ENCODE measurements around the gene COL17A1. TPM values are rescaled to one million over a fixed set of nuclear protein-coding genes. Genes with fewer than 3 reads are reported as not detected.

COL17A1 gene
- total and polyA plus RNA-seq, 2 of the 13 experiments (the other 11 are each of a cell fraction or from before 2014, with no cell fraction given) = 0.03 TPM; not detected in 1

DNA sequence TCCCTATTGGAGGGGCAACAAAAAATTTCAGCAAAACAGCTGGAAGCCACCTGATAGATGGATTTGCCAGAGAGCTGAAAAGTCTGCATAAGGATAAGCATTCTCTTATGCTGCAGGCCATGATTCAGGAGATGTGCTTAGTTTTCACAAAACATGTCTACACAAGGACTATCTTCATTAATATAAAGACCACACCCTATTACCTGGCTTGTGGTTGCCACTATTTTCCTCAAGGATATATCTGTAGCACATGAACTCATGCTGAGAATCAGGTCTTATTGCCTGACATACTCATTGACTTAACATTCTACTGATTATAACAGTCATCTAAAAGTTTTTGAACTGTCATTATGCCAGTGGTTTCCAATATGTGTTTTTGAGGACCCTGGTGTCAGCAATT lies 7.1 kb upstream of the COL17A1 start:
- Histone ChIP-seq H3K4me2 (ENCODE audit: low read depth, low read length) (no peak overlapping the region), H4K20me1 (ENCODE audit: insufficient read depth, low read length) (no peaks in the 10 kb centered on the region), H3K79me2 (ENCODE audit: insufficient read depth, low read length) (no peaks in the 10 kb centered on the region), H3K9ac (ENCODE audit: insufficient read depth, low read depth, low read length) (no peak overlapping the region), H3K4me3 (replicated peaks in 1 of 3; ENCODE audit: insufficient read depth in 1 of 3, low read depth in 2 of 3, low read length in 3 of 3) (no peak overlapping the region), H2AFZ (ENCODE audit: low read length) (no peak overlapping the region), H3K27ac (ENCODE audit: extremely low read length, insufficient read depth, low read length) (no peak overlapping the region), H3K9me3 (ENCODE audit: low read length) (peaks cover 9% of the 10 kb centered on the region), H3K27me3 (ENCODE audit: control insufficient read depth in 1 of 2, insufficient read depth in 2 of 2, low read length in 2 of 2) (peaks cover 0 to 8% of the 10 kb centered on the region in 2 experiments; a peak in 2 of 5 replicates), H3K36me3 (replicated peaks in 1 of 2; ENCODE audit: control insufficient read depth in 1 of 2, insufficient read depth in 2 of 2, low read length in 2 of 2) (no peaks in the 10 kb centered on the region), H3K4me1 (ENCODE audit: insufficient read depth, low read length) (no peaks in the 10 kb centered on the region)
- ATAC-seq (no peak), DNase-seq (ENCODE audit: low spot score) (no peak), FAIRE-seq (no peak)
- no TSS peak for BruUV-seq (replicated peaks)
- in situ Hi-C loops (cut with HindIII; ENCODE audit: extremely low pct_ligation_motif_present, low pct_unique_long_range_greater_than_20kb) (no loop called here), intact Hi-C loops (cut with micrococcal nuclease; ENCODE audit: unreplicated experiment) (no loop called here)
- TF ChIP-seq KLF12 (CRISPR knock-in tag; IDR thresholded peaks at IDR 0.05; ENCODE audit: borderline replicate concordance) = no peak
- no peak for TF ChIP-seq NFIB (CRISPR knock-in tag; IDR thresholded peaks at IDR 0.05; ENCODE audit: borderline replicate concordance)
- TF ChIP-seq, protein P1, sequence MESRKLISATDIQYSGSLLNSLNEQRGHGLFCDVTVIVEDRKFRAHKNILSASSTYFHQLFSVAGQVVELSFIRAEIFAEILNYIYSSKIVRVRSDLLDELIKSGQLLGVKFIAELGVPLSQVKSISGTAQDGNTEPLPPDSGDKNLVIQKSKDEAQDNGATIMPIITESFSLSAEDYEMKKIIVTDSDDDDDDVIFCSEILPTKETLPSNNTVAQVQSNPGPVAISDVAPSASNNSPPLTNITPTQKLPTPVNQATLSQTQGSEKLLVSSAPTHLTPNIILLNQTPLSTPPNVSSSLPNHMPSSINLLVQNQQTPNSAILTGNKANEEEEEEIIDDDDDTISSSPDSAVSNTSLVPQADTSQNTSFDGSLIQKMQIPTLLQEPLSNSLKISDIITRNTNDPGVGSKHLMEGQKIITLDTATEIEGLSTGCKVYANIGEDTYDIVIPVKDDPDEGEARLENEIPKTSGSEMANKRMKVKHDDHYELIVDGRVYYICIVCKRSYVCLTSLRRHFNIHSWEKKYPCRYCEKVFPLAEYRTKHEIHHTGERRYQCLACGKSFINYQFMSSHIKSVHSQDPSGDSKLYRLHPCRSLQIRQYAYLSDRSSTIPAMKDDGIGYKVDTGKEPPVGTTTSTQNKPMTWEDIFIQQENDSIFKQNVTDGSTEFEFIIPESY (CRISPR knock-in tag; IDR thresholded peaks at IDR 0.05) = no peak
- no peak for TF ChIP-seq CCAR2 (optimal IDR thresholded peaks at IDR 0.05; ENCODE audit: low read depth, low read length)
- no peak for TF ChIP-seq ZNF10 (CRISPR knock-in tag; IDR thresholded peaks at IDR 0.05; ENCODE audit: borderline replicate concordance, low read depth)
- TF ChIP-seq KLF6 (CRISPR knock-in tag; IDR thresholded peaks at IDR 0.05) = no peak
- no peak for TF ChIP-seq DR1 (CRISPR knock-in tag; IDR thresholded peaks at IDR 0.05)
- TF ChIP-seq ZNF556 (CRISPR knock-in tag; IDR thresholded peaks at IDR 0.05; ENCODE audit: borderline replicate concordance) = no peak
- no peak for TF ChIP-seq MBD4 (IDR thresholded peaks at IDR 0.05; ENCODE audit: borderline replicate concordance, low read length)
- TF ChIP-seq, protein P2, sequence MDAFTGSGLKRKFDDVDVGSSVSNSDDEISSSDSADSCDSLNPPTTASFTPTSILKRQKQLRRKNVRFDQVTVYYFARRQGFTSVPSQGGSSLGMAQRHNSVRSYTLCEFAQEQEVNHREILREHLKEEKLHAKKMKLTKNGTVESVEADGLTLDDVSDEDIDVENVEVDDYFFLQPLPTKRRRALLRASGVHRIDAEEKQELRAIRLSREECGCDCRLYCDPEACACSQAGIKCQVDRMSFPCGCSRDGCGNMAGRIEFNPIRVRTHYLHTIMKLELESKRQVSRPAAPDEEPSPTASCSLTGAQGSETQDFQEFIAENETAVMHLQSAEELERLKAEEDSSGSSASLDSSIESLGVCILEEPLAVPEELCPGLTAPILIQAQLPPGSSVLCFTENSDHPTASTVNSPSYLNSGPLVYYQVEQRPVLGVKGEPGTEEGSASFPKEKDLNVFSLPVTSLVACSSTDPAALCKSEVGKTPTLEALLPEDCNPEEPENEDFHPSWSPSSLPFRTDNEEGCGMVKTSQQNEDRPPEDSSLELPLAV (CRISPR knock-in tag; conservative IDR thresholded peaks at IDR 0.05; ENCODE audit: low read depth) = no peak
- TF ChIP-seq NAIF1 (CRISPR knock-in tag; IDR thresholded peaks at IDR 0.05; ENCODE audit: borderline replicate concordance) = no peak
- TF ChIP-seq ZNF607 (CRISPR knock-in tag; IDR thresholded peaks at IDR 0.05; ENCODE audit: borderline replicate concordance) = no peak
- TF ChIP-seq RFX5 (IDR thresholded peaks at IDR 0.05; ENCODE audit: low read depth, low read length) = no peak
- no peak for TF ChIP-seq ZSCAN29 (CRISPR knock-in tag; conservative IDR thresholded peaks at IDR 0.05)
- TF ChIP-seq ZSCAN9 (CRISPR knock-in tag; IDR thresholded peaks at IDR 0.05; ENCODE audit: borderline replicate concordance) = no peak
- no peak for TF ChIP-seq GTF2F1 (IDR thresholded peaks at IDR 0.05; ENCODE audit: low read length)
- no peak for TF ChIP-seq KMT2A (CRISPR knock-in tag; IDR thresholded peaks at IDR 0.05)
- POLR2A ChIA-PET = no interaction called here
- CTCF ChIA-PET (ENCODE audit: low intra/inter-chr PET ratio, low total read pairs) = no interaction called here
